Islet of Langerhans (tissue), 1 donor: ENCODE results near the gene DAB2IP.

Experiments used
- FAIRE-seq: peaks from one replicate; lab custom pipeline; 2011; peaks lifted over from hg19 to GRCh38; lab: Jason Lieb, UNC

The DAB2IP gene

GRCh38 chr9:121746411-121746810 lies 95.0 kb downstream of the DAB2IP start:
- FAIRE-seq: no peak

GRCh38 chr9:121746866-121747265 lies 95.4 kb downstream of the DAB2IP start:
- no peak for FAIRE-seq

- FAIRE-seq: no peak
Observed at GRCh38 chr9:121748074-121748473, 96.6 kb downstream of the DAB2IP start.

- FAIRE-seq: no peak
Observed at GRCh38 chr9:121748727-121749423, 97.4 kb downstream of the DAB2IP start.

- FAIRE-seq: no peak
Observed at GRCh38 chr9:121749614-121750013, 98.2 kb downstream of the DAB2IP start.

GRCh38 chr9:121750259-121750714 lies 98.9 kb downstream of the DAB2IP start:
- FAIRE-seq: no peak

- no peak for FAIRE-seq
Observed at GRCh38 chr9:121750715-121751623, 99.5 kb downstream of the DAB2IP start.

GRCh38 chr9:121751686-121752445 lies 100.4 kb downstream of the DAB2IP start:
- FAIRE-seq: no peak

- no peak for FAIRE-seq
Observed at GRCh38 chr9:121752929-121753328, 101.5 kb downstream of the DAB2IP start.

GRCh38 chr9:121753802-121754654 lies 102.6 kb downstream of the DAB2IP start:
- no peak for FAIRE-seq

- no peak for FAIRE-seq
Observed at GRCh38 chr9:121754655-121755436, 103.4 kb downstream of the DAB2IP start.

- FAIRE-seq: no peak
Observed at GRCh38 chr9:121755581-121755980, 104.1 kb downstream of the DAB2IP start.

GRCh38 chr9:121756474-121757280 lies 105.2 kb downstream of the DAB2IP start:
- no peak for FAIRE-seq

- no peak for FAIRE-seq
Observed at GRCh38 chr9:121757281-121757585, 105.8 kb downstream of the DAB2IP start.

GRCh38 chr9:121758693-121759092 lies 107.3 kb downstream of the DAB2IP start:
- FAIRE-seq: no peak

- FAIRE-seq: no peak
Observed at GRCh38 chr9:121759996-121760395, 108.6 kb downstream of the DAB2IP start.

GRCh38 chr9:121760571-121760970 lies 109.1 kb downstream of the DAB2IP start:
- no peak for FAIRE-seq

GRCh38 chr9:121763131-121763530 lies 111.7 kb downstream of the DAB2IP start:
- no peak for FAIRE-seq

- no peak for FAIRE-seq
Observed at GRCh38 chr9:121763561-121764370, 112.3 kb downstream of the DAB2IP start.
